ENCODE measurements around the gene NAT8L.
A peak's percentile ranks its signal among the peaks of the same experiment; 100 is the strongest.
"Not testable (repeated sequence)": the region's sequence is repeated elsewhere in the genome, so short reads cannot be mapped to it uniquely, and the experiment has no call there.

NAT8L gene

GRCh38 chr4:2059046-2059725 is at the start of gene NAT8L:
Gene NAT8L, plus strand, starts transcription at chr4:2059327. Its CDS starts 185 bp downstream, at chr4:2059512.
- DNase-seq: peak; percentile 39

GRCh38 chr4:2009651-2010233 is 49.4 kb upstream of the NAT8L start:
- peak; percentile 65 for DNase-seq

- no peak for DNase-seq
These were observed 47.5 kb upstream of the NAT8L start for GRCh38 chr4:2011583-2011982.

- DNase-seq: no peak
These were observed 44.1 kb upstream of the NAT8L start for GRCh38 chr4:2015008-2015407.

GRCh38 chr4:2021358-2022018 is 37.6 kb upstream of the NAT8L start:
- not testable (repeated sequence) for DNase-seq

- no peak for DNase-seq
These were observed 34.4 kb upstream of the NAT8L start for GRCh38 chr4:2024683-2025082.

- no peak for DNase-seq
These were observed 33.3 kb upstream of the NAT8L start for GRCh38 chr4:2025817-2026216.

GRCh38 chr4:2027120-2027519 is 32.0 kb upstream of the NAT8L start:
- DNase-seq: not testable (repeated sequence)

GRCh38 chr4:2031161-2031560 is 28.0 kb upstream of the NAT8L start:
- not testable (repeated sequence) for DNase-seq

- DNase-seq: no peak
These were observed 22.8 kb upstream of the NAT8L start for GRCh38 chr4:2036327-2036726.

GRCh38 chr4:2036866-2037265 is 22.3 kb upstream of the NAT8L start:
- DNase-seq: no peak

GRCh38 chr4:2040391-2041238 is 18.5 kb upstream of the NAT8L start:
- no peak for DNase-seq

- DNase-seq: peak; percentile 88
These were observed 17.6 kb upstream of the NAT8L start for GRCh38 chr4:2041239-2042130.

GRCh38 chr4:2042204-2042946 is 16.8 kb upstream of the NAT8L start:
- no peak for DNase-seq

GRCh38 chr4:2042947-2043395 is 16.2 kb upstream of the NAT8L start:
- DNase-seq: no peak

- no peak for DNase-seq
These were observed 15.6 kb upstream of the NAT8L start for GRCh38 chr4:2043396-2044118.

GRCh38 chr4:2044119-2044485 is 15.0 kb upstream of the NAT8L start:
- no peak for DNase-seq

GRCh38 chr4:2044542-2045517 is 14.3 kb upstream of the NAT8L start:
- no peak for DNase-seq

- no peak for DNase-seq
These were observed 13.6 kb upstream of the NAT8L start for GRCh38 chr4:2045518-2045951.
